ENCODE measurements around the gene LAD1.
A peak's percentile ranks its signal among the peaks of the same experiment; 100 is the strongest.

The LAD1 gene

GRCh38 chr1:201408834-201409200 lies 9.7 kb upstream of the LAD1 start:
- DNase-seq (ENCODE audit: low spot score in 2 of 2), result no peak
- Histone ChIP-seq H3K36me3 (replicated peaks) (no peaks in the 10 kb centered on the region), H3K4me1 (no peaks in the 10 kb centered on the region), H3K9me3 (no peaks in the 10 kb centered on the region), H3K27me3 (ENCODE audit: low read depth) (peaks cover 22% of the 10 kb centered on the region), H3K4me3 (no peak overlapping the region)
- in situ Hi-C loops (cut with MboI; ENCODE audit: low sequenced_read_pairs), result no loop called here

DNA sequence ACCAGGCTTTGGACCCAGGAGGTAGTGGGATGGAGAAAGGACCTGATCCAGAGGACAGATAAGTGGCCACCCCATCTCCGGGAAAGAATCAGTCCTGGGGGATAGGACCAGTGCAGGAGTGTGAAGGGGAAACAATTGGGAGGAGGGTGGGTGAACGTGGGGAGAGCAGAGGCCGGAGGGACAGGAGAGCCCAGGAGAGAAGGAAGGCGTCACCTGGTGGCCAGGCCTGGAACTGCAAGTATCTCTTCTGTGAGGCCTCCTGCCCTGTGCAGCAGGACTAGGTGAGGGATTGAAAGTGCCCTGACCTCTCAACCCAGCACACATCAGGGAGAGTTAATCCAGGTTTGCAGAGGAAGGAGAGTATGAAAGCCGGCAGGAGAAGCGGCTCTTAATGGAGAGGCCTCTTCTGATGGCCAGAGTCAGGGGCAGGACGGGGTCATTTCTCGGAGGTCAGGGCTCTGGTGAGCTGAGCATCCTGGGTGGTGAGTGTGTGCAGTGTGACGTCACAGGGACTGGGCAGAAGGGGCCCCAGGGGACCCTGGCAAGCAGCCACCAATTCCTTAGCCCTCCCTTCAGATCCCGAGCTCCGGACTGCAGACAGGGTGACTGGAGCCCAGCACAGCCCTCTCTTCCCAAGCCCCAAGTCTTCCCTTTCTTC lies 9.2 kb upstream of the LAD1 start:
- no peaks in the 10 kb centered on the region for H3K36me3 ChIP-seq (replicated peaks)
- no peaks in the 10 kb centered on the region for H3K4me1 ChIP-seq
- no peaks in the 10 kb centered on the region for H3K9me3 ChIP-seq
- in situ Hi-C loops (cut with MboI; ENCODE audit: low sequenced_read_pairs), result no loop called here
- H3K27me3 ChIP-seq (ENCODE audit: low read depth), result peaks cover 27% of the 10 kb centered on the region
- no peak overlapping the region for H3K4me3 ChIP-seq
- peak; percentile 64 to 90 for DNase-seq (ENCODE audit: low spot score in 2 of 2)

GRCh38 chr1:201406831-201407406 lies 7.8 kb upstream of the LAD1 start:
- Histone ChIP-seq H3K4me3 (no peak overlapping the region), H3K4me1 (no peaks in the 10 kb centered on the region), H3K9me3 (no peaks in the 10 kb centered on the region), H3K36me3 (replicated peaks) (no peaks in the 10 kb centered on the region), H3K27me3 (ENCODE audit: low read depth) (peaks cover 37% of the 10 kb centered on the region)
- DNase-seq (ENCODE audit: low spot score in 2 of 2), result no peak
- in situ Hi-C loops (cut with MboI; ENCODE audit: low sequenced_read_pairs), result no loop called here

GRCh38 chr1:201405484-201405831 lies 6.3 kb upstream of the LAD1 start:
- H3K4me1 ChIP-seq, result no peaks in the 10 kb centered on the region
- H3K36me3 ChIP-seq (replicated peaks), result no peaks in the 10 kb centered on the region
- no peak for DNase-seq (ENCODE audit: low spot score in 2 of 2)
- in situ Hi-C loops (cut with MboI; ENCODE audit: low sequenced_read_pairs), result no loop called here
- peaks cover 46% of the 10 kb centered on the region for H3K27me3 ChIP-seq (ENCODE audit: low read depth)
- no peaks in the 10 kb centered on the region for H3K9me3 ChIP-seq
- no peak overlapping the region for H3K4me3 ChIP-seq

- Histone ChIP-seq H3K4me3 (no peak overlapping the region), H3K36me3 (replicated peaks) (no peaks in the 10 kb centered on the region), H3K27me3 (ENCODE audit: low read depth) (peaks cover 52% of the 10 kb centered on the region), H3K9me3 (no peaks in the 10 kb centered on the region), H3K4me1 (no peaks in the 10 kb centered on the region)
- in situ Hi-C loops (cut with MboI; ENCODE audit: low sequenced_read_pairs), result no loop called here
- DNase-seq (ENCODE audit: low spot score in 2 of 2), result no peak
Observed at GRCh38 chr1:201404722-201405483, 5.8 kb upstream of the LAD1 start.

DNA sequence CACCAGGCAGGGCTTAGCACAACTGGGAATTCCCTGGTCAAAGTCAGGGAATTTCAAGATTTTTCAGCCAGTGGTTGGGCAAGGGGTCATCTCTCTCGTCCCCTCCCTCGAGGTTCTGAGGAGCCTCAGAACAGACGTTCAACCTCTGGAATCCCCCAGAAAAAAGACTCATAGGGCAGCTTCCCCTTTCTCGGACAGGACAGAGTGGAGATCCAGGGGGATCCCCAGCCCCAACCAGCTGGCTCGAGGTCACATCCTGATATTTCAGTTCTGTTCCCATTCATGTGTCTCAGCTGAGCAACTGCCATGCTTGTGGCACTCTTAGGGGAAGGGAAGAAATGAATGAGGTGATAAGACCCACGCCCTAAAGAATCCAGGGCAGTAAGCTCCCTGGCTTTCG lies 4.9 kb upstream of the LAD1 start:
- Histone ChIP-seq H3K4me1 (no peaks in the 10 kb centered on the region), H3K9me3 (no peaks in the 10 kb centered on the region), H3K27me3 (ENCODE audit: low read depth) (peaks cover 53% of the 10 kb centered on the region), H3K36me3 (replicated peaks) (no peaks in the 10 kb centered on the region), H3K4me3 (no peak overlapping the region)
- DNase-seq (ENCODE audit: low spot score in 2 of 2), result no peak
- in situ Hi-C loops (cut with MboI; ENCODE audit: low sequenced_read_pairs), result no loop called here

- Histone ChIP-seq H3K9me3 (no peaks in the 10 kb centered on the region), H3K4me3 (no peak overlapping the region), H3K36me3 (replicated peaks) (no peaks in the 10 kb centered on the region), H3K27me3 (ENCODE audit: low read depth) (peaks cover 59% of the 10 kb centered on the region), H3K4me1 (no peaks in the 10 kb centered on the region)
- in situ Hi-C loops (cut with MboI; ENCODE audit: low sequenced_read_pairs), result no loop called here
- no peak for DNase-seq (ENCODE audit: low spot score in 2 of 2)
Observed at GRCh38 chr1:201403359-201403758, 4.2 kb upstream of the LAD1 start.

DNA sequence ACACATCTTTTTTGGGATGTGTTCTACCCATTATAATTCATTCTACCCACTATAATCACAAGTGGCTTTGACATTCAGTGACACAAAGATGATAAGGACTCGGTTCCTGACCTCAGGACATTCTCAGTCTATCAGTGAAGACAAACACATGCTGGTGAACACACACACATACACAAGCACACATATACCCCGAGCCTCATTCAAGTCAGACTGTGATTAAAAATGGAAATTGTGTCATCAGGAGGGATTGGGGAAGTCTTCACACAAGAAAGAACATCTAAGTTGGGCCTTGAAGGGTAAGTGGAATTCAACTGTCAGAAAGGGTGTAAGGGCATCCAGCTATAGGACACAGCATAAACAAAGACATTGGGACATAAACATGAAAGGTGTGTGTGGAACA lies 2.6 kb upstream of the LAD1 start:
- no peak for DNase-seq (ENCODE audit: low spot score in 2 of 2)
- Histone ChIP-seq H3K4me3 (no peak overlapping the region), H3K36me3 (replicated peaks) (no peaks in the 10 kb centered on the region), H3K9me3 (no peaks in the 10 kb centered on the region), H3K27me3 (ENCODE audit: low read depth) (peaks cover 67% of the 10 kb centered on the region), H3K4me1 (no peaks in the 10 kb centered on the region)
- in situ Hi-C loops (cut with MboI; ENCODE audit: low sequenced_read_pairs), result no loop called here

DNA sequence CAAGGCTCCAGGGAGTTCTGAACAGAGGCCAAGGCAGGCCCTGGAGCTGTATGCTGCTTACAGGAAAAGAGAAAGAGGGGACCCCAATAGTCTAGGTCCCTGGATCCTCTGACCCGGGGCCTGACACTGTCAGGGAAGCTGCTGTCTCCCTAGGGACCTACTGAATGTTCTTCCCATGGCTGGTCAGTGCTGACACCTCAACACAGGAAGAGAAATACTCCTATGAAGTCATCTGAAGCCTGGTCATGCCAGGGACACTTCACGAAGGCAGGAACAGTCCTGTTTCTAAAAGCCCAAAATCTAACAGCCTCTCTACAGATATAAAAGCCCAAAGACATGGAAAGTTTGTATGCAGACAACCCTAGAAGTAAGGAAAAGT lies 1.7 kb upstream of the LAD1 start:
- in situ Hi-C loops (cut with MboI; ENCODE audit: low sequenced_read_pairs), result no loop called here
- Histone ChIP-seq H3K4me3 (no peak overlapping the region), H3K27me3 (ENCODE audit: low read depth) (peaks cover 67% of the 10 kb centered on the region), H3K4me1 (no peaks in the 10 kb centered on the region), H3K36me3 (replicated peaks) (no peaks in the 10 kb centered on the region), H3K9me3 (no peaks in the 10 kb centered on the region)
- no peak for DNase-seq (ENCODE audit: low spot score in 2 of 2)

GRCh38 chr1:201400212-201400851 lies 1.2 kb upstream of the LAD1 start:
- peaks cover 67% of the 10 kb centered on the region for H3K27me3 ChIP-seq (ENCODE audit: low read depth)
- DNase-seq (ENCODE audit: low spot score in 2 of 2), result no peak
- no peaks in the 10 kb centered on the region for H3K36me3 ChIP-seq (replicated peaks)
- no peaks in the 10 kb centered on the region for H3K4me1 ChIP-seq
- H3K9me3 ChIP-seq, result no peaks in the 10 kb centered on the region
- H3K4me3 ChIP-seq, result no peak overlapping the region
- in situ Hi-C loops (cut with MboI; ENCODE audit: low sequenced_read_pairs), result no loop called here

GRCh38 chr1:201399352-201400126 lies 415 bp upstream of the LAD1 start:
- in situ Hi-C loops (cut with MboI; ENCODE audit: low sequenced_read_pairs), result no loop called here
- no peak overlapping the region for H3K4me3 ChIP-seq
- H3K9me3 ChIP-seq, result no peaks in the 10 kb centered on the region
- peaks cover 67% of the 10 kb centered on the region for H3K27me3 ChIP-seq (ENCODE audit: low read depth)
- no peaks in the 10 kb centered on the region for H3K4me1 ChIP-seq
- no peak for DNase-seq (ENCODE audit: low spot score in 2 of 2)
- H3K36me3 ChIP-seq (replicated peaks), result no peaks in the 10 kb centered on the region

DNA sequence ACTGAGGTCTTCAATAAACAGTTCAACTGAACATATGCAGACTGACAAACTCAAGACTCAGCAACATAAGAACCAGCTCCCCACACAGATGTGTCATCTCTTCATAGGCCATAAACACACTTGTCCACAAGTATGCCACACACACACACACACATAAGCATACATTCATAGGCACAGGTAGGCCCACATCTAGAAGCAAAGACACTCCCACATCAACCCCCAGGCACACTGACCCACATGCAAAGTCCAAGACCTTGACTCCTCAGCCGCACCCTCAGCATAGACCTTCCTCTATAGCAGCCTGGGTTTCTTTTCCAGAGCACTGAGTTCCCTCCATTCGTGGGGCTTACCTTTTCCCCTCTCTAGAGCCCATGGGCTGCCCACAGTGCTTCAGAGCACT lies 1.4 kb downstream of the LAD1 start:
- Histone ChIP-seq H3K9me3 (no peaks in the 10 kb centered on the region), H3K36me3 (replicated peaks) (no peaks in the 10 kb centered on the region), H3K4me1 (no peaks in the 10 kb centered on the region), H3K27me3 (ENCODE audit: low read depth) (peaks cover 51% of the 10 kb centered on the region), H3K4me3 (no peak overlapping the region)
- DNase-seq (ENCODE audit: low spot score in 2 of 2), result no peak
- in situ Hi-C loops (cut with MboI; ENCODE audit: low sequenced_read_pairs), result no loop called here

DNA sequence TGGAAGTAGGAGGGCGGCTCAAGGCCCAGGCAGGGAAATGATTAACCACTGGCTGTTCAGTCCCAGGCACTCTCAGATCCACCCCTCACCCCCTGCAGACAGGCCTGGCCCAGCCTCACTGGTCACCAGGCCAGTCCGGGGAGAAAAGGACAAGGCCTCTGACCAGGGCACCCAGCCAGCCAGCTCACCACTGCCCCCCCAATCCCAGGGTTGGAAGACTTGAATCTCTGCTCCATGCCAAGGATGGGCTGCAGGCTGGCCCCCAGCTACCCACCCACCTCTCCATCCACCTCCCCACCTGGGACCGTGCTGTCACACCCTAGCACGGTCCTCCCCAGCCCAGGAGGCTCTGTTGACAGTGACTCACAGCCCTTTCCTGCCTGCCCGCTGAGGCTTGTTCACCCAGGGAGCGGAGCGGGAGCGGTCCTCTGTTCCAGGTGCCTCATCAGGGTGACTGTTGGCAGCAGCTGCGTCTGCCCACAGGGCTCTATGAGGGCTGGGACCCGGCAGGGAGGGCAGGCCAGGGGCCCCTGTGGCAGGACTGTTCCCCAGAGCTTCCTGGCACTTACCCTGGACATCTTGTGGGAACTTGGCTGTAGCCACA lies 2.2 kb downstream of the LAD1 start:
- no peak overlapping the region for H3K4me3 ChIP-seq
- no peaks in the 10 kb centered on the region for H3K4me1 ChIP-seq
- H3K9me3 ChIP-seq, result no peaks in the 10 kb centered on the region
- H3K36me3 ChIP-seq (replicated peaks), result no peaks in the 10 kb centered on the region
- H3K27me3 ChIP-seq (ENCODE audit: low read depth), result peaks cover 44% of the 10 kb centered on the region
- no peak for DNase-seq (ENCODE audit: low spot score in 2 of 2)
- in situ Hi-C loops (cut with MboI; ENCODE audit: low sequenced_read_pairs), result no loop called here
